IMR-90 (cell line): ENCODE measurements around the gene MT1E. TPM values are rescaled to one million over a fixed set of nuclear protein-coding genes. Genes with fewer than 3 reads are reported as not detected.

Experiments
- ATAC-seq: fragments of 200-7000 bp; cut with Tn5 transposase; 2 replicates; pipeline ENCODE4 v1.9.1; 2020; ENCODE audit warnings: low read depth, mild to moderate bottlenecking, moderate library complexity
- BruUV-seq: library from RNA; stranded (reverse); fragments of 400-500 nt; replicated peaks from 2 replicates; lab custom pipeline; 2021; lab: Mats Ljungman, UMichigan
- CTCF ChIA-PET: fragments of 300-600 bp; formaldehyde crosslinking; extraction: SDS; loops from one replicate; lab custom pipeline; 2021; ENCODE audit warnings: antibody characterized with exemption; lab: Yijun Ruan, JAX
- POLR2A ChIA-PET: fragments of 300-600 bp; sonication (Branson Sonifier 250); formaldehyde crosslinking; loops from one replicate; lab custom pipeline; 2022; ENCODE audit warnings: antibody characterized with exemption; ENCODE audit not compliant: unreplicated experiment; lab: Charles Lee
- DNase-seq: peaks from one replicate; pipeline ENCODE4 v3.0.0; 2013
- H2AFZ ChIP-seq: replicated peaks from 2 replicates; pipeline ENCODE3; 2013; ENCODE audit warnings: low read length, mild to moderate bottlenecking; ENCODE audit not compliant: poor library complexity
- H2AK5ac ChIP-seq: 2 replicates; pipeline ENCODE4 v1.6.1; 2013; ENCODE audit warnings: low read depth, low read length, inconsistent platforms
- H2AK9ac ChIP-seq: replicated peaks from 2 replicates; pipeline ENCODE3; 2013; ENCODE audit warnings: mild to moderate bottlenecking, low read depth, low read length, moderate library complexity; ENCODE audit not compliant: poor library complexity
- H2BK120ac ChIP-seq: 2 replicates; pipeline ENCODE4 v1.6.1; 2013; ENCODE audit warnings: low read depth, low read length, inconsistent platforms
- H2BK15ac ChIP-seq: 3 replicates; pipeline ENCODE4 v1.6.1; 2013; ENCODE audit warnings: low read depth, low read length, inconsistent platforms
- H2BK20ac ChIP-seq: 2 replicates; pipeline ENCODE4 v1.6.1; 2013; ENCODE audit warnings: low read depth, mild to moderate bottlenecking, inconsistent platforms, low read length, moderate library complexity
- H2BK5ac ChIP-seq: 2 replicates; pipeline ENCODE4 v1.6.1; 2013; ENCODE audit warnings: mild to moderate bottlenecking, low read depth, low read length, inconsistent platforms; ENCODE audit not compliant: poor library complexity, severe bottlenecking
- H3K14ac ChIP-seq: replicated peaks from 2 replicates; pipeline ENCODE4 v1.6.1; 2013; ENCODE audit warnings: low read depth, low read length, inconsistent platforms
- H3K18ac ChIP-seq: 2 replicates; pipeline ENCODE4 v1.6.1; 2013; ENCODE audit warnings: low read depth, low read length, control low read depth
- H3K23ac ChIP-seq: 2 replicates; pipeline ENCODE4 v1.6.1; 2013; ENCODE audit warnings: low read depth, low read length, inconsistent platforms
- H3K27ac ChIP-seq: 2 replicates; pipeline ENCODE4 v1.5.1; 2013; ENCODE audit warnings: mild to moderate bottlenecking, control low read depth, low read length; ENCODE audit not compliant: insufficient read depth
- H3K27me3 ChIP-seq: 2 replicates; pipeline ENCODE4 v1.6.1; 2013; ENCODE audit warnings: low read length; ENCODE audit not compliant: control insufficient read depth, insufficient read depth
- H3K36me3 ChIP-seq: 2 replicates; pipeline ENCODE4 v1.6.1; 2013; ENCODE audit warnings: low read length, mixed read lengths; ENCODE audit not compliant: control insufficient read depth, insufficient read depth
- H3K4ac ChIP-seq: 2 replicates; pipeline ENCODE4 v1.6.1; 2013; ENCODE audit warnings: low read depth, low read length, inconsistent platforms
- H3K4me1 ChIP-seq: 2 replicates; pipeline ENCODE4 v1.6.1; 2013; ENCODE audit warnings: low read length, mixed read lengths; ENCODE audit not compliant: control insufficient read depth, insufficient read depth
- H3K4me2 ChIP-seq: 2 replicates; pipeline ENCODE4 v1.6.1; 2013; ENCODE audit warnings: low read depth, mild to moderate bottlenecking, control low read depth, low read length, moderate library complexity
- H3K4me3 ChIP-seq: 2 replicates; pipeline ENCODE4 v1.5.1; 2013; ENCODE audit warnings: low read depth, mild to moderate bottlenecking, control low read depth, low read length, moderate library complexity; ENCODE audit not compliant: insufficient read depth
- H3K56ac ChIP-seq: 2 replicates; pipeline ENCODE4 v1.6.1; 2013; ENCODE audit warnings: low read length, inconsistent platforms; ENCODE audit not compliant: insufficient read depth; ENCODE audit errors: extremely low read depth
- H3K79me1 ChIP-seq, 2 experiments: 2 replicates each; pipeline ENCODE4 v1.6.1; 2013; ENCODE audit warnings: low read length in 2 of 2, inconsistent platforms in 1 of 2, low read depth in 1 of 2
- H3K9ac ChIP-seq: 2 replicates; pipeline ENCODE4 v1.6.1; 2013; ENCODE audit warnings: low read depth, low read length, control low read depth
- H3K9me1 ChIP-seq: 2 replicates; pipeline ENCODE4 v1.6.1; 2013; ENCODE audit warnings: low read length, inconsistent platforms; ENCODE audit not compliant: insufficient read depth
- H3K9me3 ChIP-seq: 2 replicates; pipeline ENCODE4 v1.6.1; 2013; ENCODE audit warnings: low read length; ENCODE audit not compliant: control insufficient read depth, insufficient read depth
- H4K20me1 ChIP-seq: 2 replicates; pipeline ENCODE4 v1.6.1; 2013; ENCODE audit warnings: low read length, inconsistent platforms; ENCODE audit not compliant: insufficient read depth
- H4K5ac ChIP-seq: 2 replicates; pipeline ENCODE4 v1.6.1; 2013; ENCODE audit warnings: mild to moderate bottlenecking, low read depth, low read length, control low read depth
- H4K8ac ChIP-seq, 2 experiments: 2 replicates each; pipeline ENCODE4 v1.6.1; 2013; ENCODE audit warnings: low read depth in 2 of 2, low read length in 2 of 2, control low read depth in 1 of 2, inconsistent platforms in 1 of 2
- H4K91ac ChIP-seq: 2 replicates; pipeline ENCODE4 v1.6.1; 2013; ENCODE audit warnings: low read depth, low read length, inconsistent platforms; ENCODE audit not compliant: insufficient read depth
- BHLHE40 ChIP-seq: fragments of 150-350 bp; IDR thresholded peaks from 2 replicates; pipeline ENCODE4 v1.6.1; 2016; ENCODE audit warnings: mild to moderate bottlenecking, low read depth, low read length
- CEBPB ChIP-seq: IDR thresholded peaks from 2 replicates; pipeline ENCODE4 v1.6.1; 2012; ENCODE audit warnings: low read depth, low read length, improper control_type of control experiment
- CHD1 ChIP-seq: IDR thresholded peaks from 2 replicates; pipeline ENCODE4 v1.6.1; 2012; ENCODE audit warnings: low read depth, low read length, improper control_type of control experiment
- MAFK ChIP-seq: IDR thresholded peaks from 2 replicates; pipeline ENCODE4 v1.6.1; 2012; ENCODE audit warnings: low read depth, low read length, improper control_type of control experiment
- MAZ ChIP-seq: IDR thresholded peaks from 2 replicates; pipeline ENCODE4 v1.6.1; 2012; ENCODE audit warnings: low read depth, mild to moderate bottlenecking, low read length, improper control_type of control experiment, moderate library complexity, borderline replicate concordance
- MXI1 ChIP-seq: IDR thresholded peaks from 2 replicates; pipeline ENCODE4 v1.6.1; 2012; ENCODE audit warnings: low read depth, mild to moderate bottlenecking, low read length, moderate library complexity, borderline replicate concordance
- RFX5 ChIP-seq: IDR thresholded peaks from 2 replicates; pipeline ENCODE4 v1.8.0; 2012; ENCODE audit warnings: low read depth, mild to moderate bottlenecking, low read length, moderate library complexity
- SMC3 ChIP-seq: fragments of 150-350 bp; IDR thresholded peaks from 2 replicates; pipeline ENCODE4 v1.6.1; 2016; ENCODE audit warnings: low read depth, mild to moderate bottlenecking, antibody characterized with exemption, low read length, moderate library complexity
- WGBS, 2 experiments: methylation state at CpG; one replicate each; pipeline versions ENCODE4 v1.1.5 to v1.1.7; 2013; ENCODE audit warnings: missing lambda C conversion rate in 2 of 2; ENCODE audit not compliant: insufficient read length in 1 of 2; ENCODE audit errors: extremely low coverage in 2 of 2; 5-methylcytosine and 5-hydroxymethylcytosine counted together
- dilution Hi-C: fragments of 300-500 bp; cut with HindIII; formaldehyde crosslinking; loops from one replicate; pipeline ENCODE4 v1.14.3; 2018; ENCODE audit warnings: low sequenced_read_pairs; ENCODE audit not compliant: unreplicated experiment
- in situ Hi-C: fragments of 300-500 bp; cut with MboI; formaldehyde crosslinking; loops from 3 replicates; pipeline ENCODE4 v1.14.3; 2019; ENCODE audit warnings: low sequenced_read_pairs, inconsistent platforms, mixed read lengths
- intact Hi-C: fragments of 100-400 bp; cut with micrococcal nuclease; formaldehyde crosslinking; loops from 2 replicates; pipeline ENCODE4 v1.10.0; 2022
- polyA plus RNA-seq, 3 experiments: library from polyadenylated mRNA; depleted of rRNA; stranded (reverse); fragments of >200 nt; gene quantifications; 2 replicates each; pipeline ENCODE4 v1.2.3, GENCODE V29; 2012; ENCODE audit warnings: low replicate concordance in 1 of 3
- total RNA-seq: library from RNA; depleted of rRNA; stranded (reverse); fragments of >200 nt; gene quantifications from 2 replicates; pipeline ENCODE4 v1.2.3, GENCODE V29; 2012
- TF ChIP-seq, protein P1 (sequence below): fragments of 150-350 bp; IDR thresholded peaks from 2 replicates; pipeline ENCODE4 v1.6.1; 2017; ENCODE audit warnings: mild to moderate bottlenecking, antibody characterized with exemption, low read length, low read depth
- TF ChIP-seq, protein P2 (sequence below): conservative IDR thresholded peaks from 2 replicates; pipeline ENCODE4 v1.5.1; 2012; ENCODE audit warnings: mild to moderate bottlenecking, low read depth, low read length, improper control_type of control experiment
- TF ChIP-seq, protein P3 (sequence below): fragments of 150-350 bp; IDR thresholded peaks from 2 replicates; pipeline ENCODE4 v1.6.1; 2016; ENCODE audit warnings: low read depth, mild to moderate bottlenecking, low read length, moderate library complexity, borderline replicate concordance

Gene MT1E
- total and polyA plus RNA-seq, 2 of the 4 experiments (the other 2 are of a cell fraction) = 137 to 821 TPM

DNA sequence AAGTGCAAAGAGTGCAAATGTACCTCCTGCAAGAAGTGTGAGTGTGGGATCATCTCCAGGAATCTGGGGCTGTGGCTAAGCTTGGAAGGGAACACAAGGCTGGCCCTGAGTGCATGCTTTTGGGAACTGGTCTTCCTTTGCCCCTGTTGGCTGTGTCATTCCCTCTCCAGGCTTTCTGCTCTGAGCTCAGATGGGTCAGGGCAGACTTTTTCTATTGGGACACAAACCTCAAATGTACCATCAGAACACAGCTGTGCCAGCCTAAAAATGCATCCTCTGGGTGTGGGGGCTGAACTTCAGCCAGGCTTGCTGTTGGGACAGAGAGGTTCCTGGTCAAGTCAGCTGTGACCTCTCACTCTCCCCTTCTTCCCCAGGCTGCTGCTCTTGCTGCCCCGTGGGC is 27.0 kb downstream of the MT1E start:
- Histone ChIP-seq H2AK5ac (no peak overlapping the region), H2AK9ac (no peak overlapping the region), H3K23ac (no peak overlapping the region), H2BK120ac (no peak overlapping the region), H2AFZ (no peak overlapping the region), H3K18ac (no peak overlapping the region), H3K4me2 (no peak overlapping the region), H4K8ac (no peak overlapping the region), H3K4ac (no peak overlapping the region), H3K27ac (no peak overlapping the region), H2BK20ac (no peak overlapping the region), H2BK15ac (no peak overlapping the region), H3K4me3 (no peak overlapping the region), H2BK5ac (no peak overlapping the region), H3K36me3 (no peaks in the 10 kb centered on the region), H4K5ac (no peak overlapping the region), H3K4me1 (no peaks in the 10 kb centered on the region), H3K56ac (no peak overlapping the region), H3K27me3 (peaks cover 73% of the 10 kb centered on the region), H4K20me1 (no peaks in the 10 kb centered on the region; the same call in 1 of the 2 replicates), H3K9me3 (no peaks in the 10 kb centered on the region), H3K79me1 (no peaks in the 10 kb centered on the region), H3K9ac (no peak overlapping the region), H3K9me1 (0 out of 2 replicates have a peak, but pooled peaks cover under 1% of the 10 kb centered on the region), H3K14ac (no peak overlapping the region), H4K91ac (no peak overlapping the region)
- intact Hi-C loops = no loop called here
- in situ Hi-C loops = no loop called here
- WGBS, 2 experiments = no CpG with 5 or more reads among the region's 1 CpG
- dilution Hi-C loops = no loop called here
- TF ChIP-seq RFX5 (no peak), MAZ (no peak), CHD1 (no peak), MXI1 (no peak), CEBPB (no peak), BHLHE40 (no peak), MAFK (no peak), SMC3 (no peak)
- TF ChIP-seq, protein P1, sequence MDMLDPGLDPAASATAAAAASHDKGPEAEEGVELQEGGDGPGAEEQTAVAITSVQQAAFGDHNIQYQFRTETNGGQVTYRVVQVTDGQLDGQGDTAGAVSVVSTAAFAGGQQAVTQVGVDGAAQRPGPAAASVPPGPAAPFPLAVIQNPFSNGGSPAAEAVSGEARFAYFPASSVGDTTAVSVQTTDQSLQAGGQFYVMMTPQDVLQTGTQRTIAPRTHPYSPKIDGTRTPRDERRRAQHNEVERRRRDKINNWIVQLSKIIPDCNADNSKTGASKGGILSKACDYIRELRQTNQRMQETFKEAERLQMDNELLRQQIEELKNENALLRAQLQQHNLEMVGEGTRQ = no peak
- TF ChIP-seq, protein P2, sequence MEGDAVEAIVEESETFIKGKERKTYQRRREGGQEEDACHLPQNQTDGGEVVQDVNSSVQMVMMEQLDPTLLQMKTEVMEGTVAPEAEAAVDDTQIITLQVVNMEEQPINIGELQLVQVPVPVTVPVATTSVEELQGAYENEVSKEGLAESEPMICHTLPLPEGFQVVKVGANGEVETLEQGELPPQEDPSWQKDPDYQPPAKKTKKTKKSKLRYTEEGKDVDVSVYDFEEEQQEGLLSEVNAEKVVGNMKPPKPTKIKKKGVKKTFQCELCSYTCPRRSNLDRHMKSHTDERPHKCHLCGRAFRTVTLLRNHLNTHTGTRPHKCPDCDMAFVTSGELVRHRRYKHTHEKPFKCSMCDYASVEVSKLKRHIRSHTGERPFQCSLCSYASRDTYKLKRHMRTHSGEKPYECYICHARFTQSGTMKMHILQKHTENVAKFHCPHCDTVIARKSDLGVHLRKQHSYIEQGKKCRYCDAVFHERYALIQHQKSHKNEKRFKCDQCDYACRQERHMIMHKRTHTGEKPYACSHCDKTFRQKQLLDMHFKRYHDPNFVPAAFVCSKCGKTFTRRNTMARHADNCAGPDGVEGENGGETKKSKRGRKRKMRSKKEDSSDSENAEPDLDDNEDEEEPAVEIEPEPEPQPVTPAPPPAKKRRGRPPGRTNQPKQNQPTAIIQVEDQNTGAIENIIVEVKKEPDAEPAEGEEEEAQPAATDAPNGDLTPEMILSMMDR = no peak
- TF ChIP-seq, protein P3, sequence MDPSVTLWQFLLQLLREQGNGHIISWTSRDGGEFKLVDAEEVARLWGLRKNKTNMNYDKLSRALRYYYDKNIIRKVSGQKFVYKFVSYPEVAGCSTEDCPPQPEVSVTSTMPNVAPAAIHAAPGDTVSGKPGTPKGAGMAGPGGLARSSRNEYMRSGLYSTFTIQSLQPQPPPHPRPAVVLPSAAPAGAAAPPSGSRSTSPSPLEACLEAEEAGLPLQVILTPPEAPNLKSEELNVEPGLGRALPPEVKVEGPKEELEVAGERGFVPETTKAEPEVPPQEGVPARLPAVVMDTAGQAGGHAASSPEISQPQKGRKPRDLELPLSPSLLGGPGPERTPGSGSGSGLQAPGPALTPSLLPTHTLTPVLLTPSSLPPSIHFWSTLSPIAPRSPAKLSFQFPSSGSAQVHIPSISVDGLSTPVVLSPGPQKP = no peak
- ATAC-seq (no peak), DNase-seq (no peak)
- no TSS peak for BruUV-seq
- POLR2A ChIA-PET = no interaction called here
- CTCF ChIA-PET = no interaction called here
